Thymus (tissue), 11 donors: Measurements from ENCODE around the gene CNTNAP4. TPM values are rescaled to one million over a fixed set of nuclear protein-coding genes. Genes with fewer than 3 reads are reported as not detected.

Experiments used
- DNase-seq, 9 donors: peaks; one replicate each; pipeline ENCODE4 v3.0.0-alpha.2; 2013; ENCODE audit warnings: low spot score in 9 of 9, low read depth in 6 of 9, missing footprints in 1 of 9
- H3K27ac ChIP-seq, 2 donors: one replicate each; pipeline ENCODE4 v1.5.1; 2013; ENCODE audit warnings: control low read depth in 1 of 2, low read depth in 1 of 2, low read length in 1 of 2, mild to moderate bottlenecking in 1 of 2, moderate library complexity in 1 of 2
- H3K27me3 ChIP-seq, 2 donors: one replicate each; pipeline ENCODE4 v1.5.1; 2013; ENCODE audit warnings: low read length in 1 of 2; ENCODE audit not compliant: control insufficient read depth in 2 of 2, insufficient read depth in 1 of 2
- H3K36me3 ChIP-seq, 2 donors: one replicate each; pipeline ENCODE4 v1.5.1; 2013; ENCODE audit warnings: low read length in 1 of 2, mild to moderate bottlenecking in 1 of 2, moderate library complexity in 1 of 2; ENCODE audit not compliant: control insufficient read depth in 2 of 2, insufficient read depth in 2 of 2
- H3K4me1 ChIP-seq, 2 donors: one replicate each; pipeline ENCODE4 v1.5.1; 2013; ENCODE audit warnings: low read length in 2 of 2; ENCODE audit not compliant: control insufficient read depth in 2 of 2, insufficient read depth in 2 of 2
- H3K4me3 ChIP-seq, 2 donors: one replicate each; pipeline ENCODE4 v1.5.1; 2013; ENCODE audit warnings: low read length in 2 of 2, control low read depth in 1 of 2, mild to moderate bottlenecking in 1 of 2
- H3K9me3 ChIP-seq, 2 donors: one replicate each; pipeline ENCODE4 v1.5.1; 2013; ENCODE audit warnings: low read length in 1 of 2, mild to moderate bottlenecking in 1 of 2; ENCODE audit not compliant: control insufficient read depth in 2 of 2, insufficient read depth in 1 of 2
- WGBS: extraction: QIAGEN DNeasy Blood & Tissue Kit; methylation state at CpG from one replicate; pipeline ENCODE4 v1.1.7; 2013; 5-methylcytosine and 5-hydroxymethylcytosine counted together
- polyA plus RNA-seq: library from polyadenylated mRNA; stranded (reverse); fragments of 200-250 nt; gene quantifications from one replicate; pipeline ENCODE4 v1.2.3, GENCODE V29; 2013
- total RNA-seq: library from RNA; stranded (reverse); fragments of 120-200 nt; gene quantifications from one replicate; pipeline ENCODE4 v1.2.4, GENCODE V29; 2013
- donor health status: healthy.

The CNTNAP4 gene
- total and polyA plus RNA-seq, 2 donors, result 0.09 to 0.28 TPM

GRCh38 chr16:76455257-76455656 lies 178.1 kb downstream of the CNTNAP4 start:
- no peaks in the 10 kb centered on the region for H3K9me3 ChIP-seq
- H3K27ac ChIP-seq, result no peak overlapping the region
- no peak overlapping the region for H3K4me3 ChIP-seq
- no peaks in the 10 kb centered on the region for H3K27me3 ChIP-seq
- H3K36me3 ChIP-seq, result no peaks in the 10 kb centered on the region
- H3K4me1 ChIP-seq, result no peaks in the 10 kb centered on the region
- 94% methylated on average over 3 of the region's 3 CpGs for WGBS
- DNase-seq, result no peak

DNA sequence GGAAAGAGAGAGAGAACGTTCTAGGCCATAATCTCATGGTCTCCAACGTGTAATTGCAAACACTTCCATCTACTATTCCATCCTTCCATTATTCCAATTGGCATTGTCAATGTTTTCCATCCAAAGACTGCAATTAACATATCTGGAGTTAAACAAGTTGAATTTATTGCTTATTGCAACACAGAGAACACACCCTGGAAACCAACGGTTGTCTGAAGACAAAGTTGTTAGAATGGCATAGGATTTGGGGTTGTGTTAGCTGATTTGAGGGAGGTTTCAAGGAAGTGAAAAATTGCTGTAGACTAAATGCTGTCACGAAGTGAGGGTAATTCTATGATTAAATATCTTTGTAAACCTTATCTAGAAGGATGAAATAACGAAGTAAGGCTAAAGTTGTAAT lies 178.8 kb downstream of the CNTNAP4 start:
- no peak for DNase-seq
- H3K36me3 ChIP-seq, result no peaks in the 10 kb centered on the region
- WGBS, result 85% methylated on average over 5 of the region's 5 CpGs
- H3K27ac ChIP-seq, result no peak overlapping the region
- H3K4me1 ChIP-seq, result no peaks in the 10 kb centered on the region
- H3K9me3 ChIP-seq, result no peaks in the 10 kb centered on the region
- H3K4me3 ChIP-seq, result no peak overlapping the region
- no peaks in the 10 kb centered on the region for H3K27me3 ChIP-seq

DNA sequence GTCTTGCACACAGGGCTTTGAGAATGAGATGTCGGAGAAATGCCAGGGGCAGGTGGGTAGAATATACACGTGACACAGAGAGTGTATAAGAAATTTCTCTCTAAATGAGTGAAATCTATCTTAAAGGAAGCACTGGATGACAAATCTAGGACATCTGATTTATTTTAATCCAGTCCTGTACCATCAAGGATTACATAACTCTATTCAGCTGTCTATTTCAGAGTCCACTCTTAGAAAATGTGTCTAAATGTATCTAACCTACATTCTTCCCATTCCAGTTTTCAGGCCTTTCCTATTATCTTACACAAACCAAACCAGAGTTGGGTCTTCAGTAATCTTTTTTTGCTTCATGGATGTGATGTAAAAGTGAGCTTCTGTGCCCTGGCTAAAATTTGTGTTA lies 181.9 kb downstream of the CNTNAP4 start:
- Histone ChIP-seq H3K27me3 (no peaks in the 10 kb centered on the region), H3K36me3 (no peaks in the 10 kb centered on the region), H3K4me1 (no peaks in the 10 kb centered on the region), H3K27ac (no peak overlapping the region), H3K4me3 (no peak overlapping the region), H3K9me3 (no peaks in the 10 kb centered on the region)
- DNase-seq, result no peak
- 78% methylated on average over 2 of the region's 2 CpGs for WGBS

DNA sequence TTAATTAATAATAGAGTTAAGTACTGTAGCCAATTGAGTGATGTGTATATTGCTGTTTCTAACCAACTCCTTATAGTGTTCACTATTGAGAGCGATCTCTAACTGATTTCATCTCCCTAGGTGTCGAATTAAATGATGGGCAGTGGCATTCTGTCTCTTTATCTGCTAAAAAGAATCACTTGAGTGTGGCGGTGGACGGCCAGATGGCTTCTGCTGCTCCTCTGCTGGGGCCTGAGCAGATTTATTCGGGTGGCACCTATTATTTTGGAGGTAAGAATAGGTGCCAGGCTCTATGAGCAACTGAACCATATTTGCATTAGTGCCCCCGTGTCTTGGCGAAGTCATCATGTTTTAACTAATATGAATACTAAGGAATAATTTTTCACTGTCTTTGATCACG lies 184.6 kb downstream of the CNTNAP4 start:
- Histone ChIP-seq H3K4me1 (no peaks in the 10 kb centered on the region), H3K27me3 (no peaks in the 10 kb centered on the region), H3K27ac (no peak overlapping the region), H3K9me3 (no peaks in the 10 kb centered on the region), H3K4me3 (no peak overlapping the region), H3K36me3 (no peaks in the 10 kb centered on the region)
- WGBS, result 84% methylated on average over 8 of the region's 8 CpGs
- no peak for DNase-seq

DNA sequence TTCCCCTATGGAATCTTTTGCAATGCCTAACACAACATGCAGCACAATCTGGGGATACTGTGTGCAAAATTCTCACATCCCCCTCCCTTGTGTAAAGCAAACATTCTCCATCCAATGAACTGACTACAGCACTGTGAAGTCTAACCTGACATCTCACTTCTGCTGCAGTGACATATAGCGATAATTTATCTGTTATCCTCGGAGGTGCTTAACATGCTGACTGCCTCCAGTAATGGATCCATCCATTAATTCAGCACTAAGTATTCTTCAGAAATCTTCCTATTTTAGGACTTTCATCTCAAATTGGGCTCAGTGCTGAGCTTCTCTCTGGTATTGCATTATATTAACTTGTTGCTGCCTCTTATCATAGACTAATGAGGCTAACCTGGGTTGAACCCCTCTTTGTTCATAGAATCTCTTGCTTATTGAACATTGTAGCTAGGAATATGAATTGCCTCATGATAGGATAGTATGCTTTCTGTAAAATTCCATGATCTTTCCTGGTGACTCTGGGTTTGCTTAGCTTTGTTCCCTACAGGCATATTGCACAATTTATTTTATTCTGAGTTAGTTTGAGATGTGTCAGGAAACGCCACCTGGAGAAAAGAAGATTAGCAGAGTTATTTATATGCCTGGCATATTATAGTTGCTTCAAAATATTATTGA lies 187.9 kb downstream of the CNTNAP4 start:
- Histone ChIP-seq H3K27ac (no peak overlapping the region), H3K4me3 (no peak overlapping the region), H3K27me3 (no peaks in the 10 kb centered on the region), H3K36me3 (no peaks in the 10 kb centered on the region), H3K9me3 (no peaks in the 10 kb centered on the region), H3K4me1 (no peaks in the 10 kb centered on the region)
- no peak for DNase-seq
- WGBS, result 95% methylated on average over 3 of the region's 3 CpGs

- no peak for DNase-seq
- no peaks in the 10 kb centered on the region for H3K27me3 ChIP-seq
- H3K27ac ChIP-seq, result no peak overlapping the region
- no peaks in the 10 kb centered on the region for H3K36me3 ChIP-seq
- no peak overlapping the region for H3K4me3 ChIP-seq
- no peaks in the 10 kb centered on the region for H3K9me3 ChIP-seq
- no peaks in the 10 kb centered on the region for H3K4me1 ChIP-seq
Measured at GRCh38 chr16:76466871-76467270, 189.7 kb downstream of the CNTNAP4 start.

- no peaks in the 10 kb centered on the region for H3K27me3 ChIP-seq
- H3K27ac ChIP-seq, result no peak overlapping the region
- H3K4me1 ChIP-seq, result no peaks in the 10 kb centered on the region
- WGBS, result 84% methylated on average over 2 of the region's 2 CpGs
- H3K4me3 ChIP-seq, result no peak overlapping the region
- H3K36me3 ChIP-seq, result no peaks in the 10 kb centered on the region
- H3K9me3 ChIP-seq, result no peaks in the 10 kb centered on the region
- no peak for DNase-seq
Measured at GRCh38 chr16:76474048-76474447, 196.8 kb downstream of the CNTNAP4 start.

- no peaks in the 10 kb centered on the region for H3K4me1 ChIP-seq
- H3K36me3 ChIP-seq, result no peaks in the 10 kb centered on the region
- 83% methylated on average over 4 of the region's 4 CpGs for WGBS
- no peak overlapping the region for H3K4me3 ChIP-seq
- no peaks in the 10 kb centered on the region for H3K27me3 ChIP-seq
- no peak overlapping the region for H3K27ac ChIP-seq
- H3K9me3 ChIP-seq, result no peaks in the 10 kb centered on the region
- DNase-seq, result no peak
Measured at GRCh38 chr16:76478105-76478504, 200.9 kb downstream of the CNTNAP4 start.

- H3K27me3 ChIP-seq, result no peaks in the 10 kb centered on the region
- no peaks in the 10 kb centered on the region for H3K9me3 ChIP-seq
- DNase-seq, result no peak
- H3K4me1 ChIP-seq, result no peaks in the 10 kb centered on the region
- 89% methylated on average over 8 of the region's 8 CpGs for WGBS
- no peak overlapping the region for H3K27ac ChIP-seq
- H3K4me3 ChIP-seq, result no peak overlapping the region
- no peaks in the 10 kb centered on the region for H3K36me3 ChIP-seq
Measured at GRCh38 chr16:76483307-76483909, 206.2 kb downstream of the CNTNAP4 start.
